Epithelial cell of esophagus (primary cell): Measurements from ENCODE around the gene WWC2.

Experiments used
- DNase-seq: peaks from one replicate; pipeline ENCODE4 v3.0.0; 2010; ENCODE audit warnings: low read depth
- H3K4me3 ChIP-seq: 2 replicates; pipeline ENCODE4 v1.5.1; 2011; ENCODE audit warnings: mild to moderate bottlenecking, low read length, control low read depth
- CTCF ChIP-seq: IDR thresholded peaks from 2 replicates; pipeline ENCODE4 v1.5.1; 2011; ENCODE audit warnings: low read depth, mild to moderate bottlenecking, low read length, control low read depth, inconsistent platforms; ENCODE audit not compliant: insufficient read depth; ENCODE audit errors: missing control alignments

The WWC2 gene

GRCh38 chr4:183094393-183095198 is 4.5 kb upstream of the WWC2 start:
- peak; percentile 65 for DNase-seq
- H3K4me3 ChIP-seq, result no peak overlapping the region
- no peak for TF ChIP-seq CTCF

DNA sequence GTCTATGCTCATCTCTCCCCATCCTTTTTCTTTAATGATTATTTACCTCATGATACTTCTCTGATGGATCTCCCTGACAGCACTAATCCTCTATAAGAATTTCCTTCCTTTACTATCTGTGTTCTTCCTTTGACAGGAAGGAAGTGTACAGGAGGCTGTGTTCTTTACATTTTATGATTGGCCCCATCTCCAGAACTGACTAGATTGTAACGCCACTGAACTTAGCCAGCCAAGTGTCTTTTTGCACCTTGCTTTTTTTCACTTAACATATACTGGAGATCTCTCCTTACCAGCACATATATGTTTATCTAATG is 3.9 kb upstream of the WWC2 start:
- H3K4me3 ChIP-seq, result no peak overlapping the region
- no peak for TF ChIP-seq CTCF
- DNase-seq, result no peak

DNA sequence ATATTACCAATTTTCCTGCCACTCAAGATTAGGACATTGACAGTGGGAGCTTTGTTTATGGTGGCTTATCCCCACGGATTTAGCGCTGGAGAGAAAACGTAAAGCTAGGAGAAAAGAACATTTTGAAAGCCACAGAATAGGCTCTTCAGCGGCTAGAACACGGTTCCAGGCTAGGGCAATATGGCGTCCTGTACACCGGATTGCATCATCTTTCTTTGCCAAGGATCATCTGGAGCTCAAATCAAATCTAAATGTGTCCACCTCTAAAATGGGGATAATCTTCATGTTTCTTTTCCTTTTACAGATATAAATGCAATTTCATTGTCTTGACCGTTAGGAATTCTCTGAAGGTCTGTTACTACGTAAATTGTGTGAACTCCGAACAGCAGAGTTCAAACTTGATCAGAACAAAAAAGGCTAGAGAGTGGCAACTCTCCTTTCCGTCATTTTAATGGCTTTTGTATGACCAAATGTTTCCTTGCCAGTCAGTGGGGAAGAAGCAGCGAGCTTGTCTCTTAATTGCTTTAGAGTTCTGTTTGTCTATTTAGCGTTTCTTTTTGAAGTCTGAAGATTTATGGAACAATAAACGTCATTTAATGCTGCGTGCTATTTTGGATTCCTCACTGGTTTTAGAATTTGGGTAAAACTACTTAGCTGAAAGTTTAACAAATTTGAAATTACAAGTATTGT is 2.6 kb upstream of the WWC2 start:
- TF ChIP-seq CTCF, result no peak
- no peak overlapping the region for H3K4me3 ChIP-seq
- DNase-seq, result no peak

- no peak for TF ChIP-seq CTCF
- peak overlapping the region; percentile 82 for H3K4me3 ChIP-seq
- DNase-seq, result no peak
Measured at GRCh38 chr4:183097231-183098018, 1.6 kb upstream of the WWC2 start.

- no peak for TF ChIP-seq CTCF
- peak overlapping the region; percentile 82 for H3K4me3 ChIP-seq
- DNase-seq, result peak; percentile 35
Measured at GRCh38 chr4:183098019-183098722, 886 bp upstream of the WWC2 start.

DNA sequence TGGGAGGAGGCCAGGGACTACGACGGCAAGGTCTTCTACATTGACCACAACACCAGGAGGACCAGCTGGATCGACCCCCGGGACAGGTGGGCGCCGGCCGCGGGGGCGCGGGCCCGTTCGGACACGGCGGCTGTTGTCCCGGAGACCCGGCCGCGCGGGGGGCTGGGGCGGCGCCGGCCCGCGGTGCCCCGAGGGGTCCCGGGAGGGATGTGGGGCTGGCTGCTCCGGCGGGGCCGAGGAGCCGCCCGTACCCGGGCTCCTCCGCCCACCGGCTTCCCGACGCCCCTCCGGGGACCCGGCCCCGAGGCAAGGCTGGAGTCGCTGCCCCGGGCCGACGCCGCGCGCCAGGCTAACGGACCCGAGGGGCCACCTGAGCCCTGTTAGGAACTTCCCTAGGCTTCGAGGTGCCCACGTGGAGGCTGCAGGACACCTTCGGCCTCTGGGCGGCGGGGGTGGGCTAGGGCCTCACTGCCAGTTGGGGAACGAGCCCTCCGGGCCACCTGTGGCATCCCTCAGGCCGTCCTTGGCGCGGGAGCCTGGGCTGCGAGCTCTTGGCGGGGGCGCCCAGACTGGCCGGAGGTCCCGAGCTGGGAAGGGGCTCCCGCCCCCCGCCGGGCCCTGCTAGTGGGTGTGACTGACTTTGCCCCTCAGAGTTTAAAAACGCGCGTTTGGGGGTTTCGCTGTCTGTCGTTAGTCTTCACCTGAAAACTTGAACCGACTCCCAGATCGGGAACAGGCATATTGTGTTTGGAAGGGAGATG is 660 bp downstream of the WWC2 start:
- DNase-seq, result peak; percentile 15
- TF ChIP-seq CTCF, result no peak
- H3K4me3 ChIP-seq, result peak overlapping the region; percentile 82
